Endothelial cell of umbilical vein (primary cell): ENCODE results near the gene ADAMTS12. TPM values are rescaled to one million over a fixed set of nuclear protein-coding genes. Genes with fewer than 3 reads are reported as not detected.

ENCODE experiments used
- BruUV-seq: library from RNA; stranded (reverse); fragments of 400-500 nt; replicated peaks from 2 replicates; lab custom pipeline; 2021; lab: Mats Ljungman, UMichigan
- CTCF ChIA-PET: fragments of 300-600, 350-600 bp; sonication (Branson Sonifier 250); formaldehyde crosslinking; loops from one replicate; lab custom pipeline; 2021; ENCODE audit warnings: antibody characterized with exemption, inconsistent platforms; lab: Charles Lee
- POLR2A ChIA-PET: fragments of 300-600, 350-600 bp; sonication (Branson Sonifier 250); formaldehyde crosslinking; loops from one replicate; lab custom pipeline; 2021; ENCODE audit warnings: antibody characterized with exemption, inconsistent platforms; lab: Charles Lee
- DNase-seq: peaks from one replicate; pipeline ENCODE4 v3.0.0-alpha.2; 2011; ENCODE audit warnings: low read depth, low spot score
- FAIRE-seq: peaks from 2 replicates; lab custom pipeline; 2011; peaks lifted over from hg19 to GRCh38; lab: Jason Lieb, UNC
- H2AFZ ChIP-seq: 2 replicates; pipeline ENCODE4 v1.6.0; 2012; ENCODE audit warnings: low read depth, low read length, control low read depth, inconsistent platforms
- H3K27ac ChIP-seq: 2 replicates; pipeline ENCODE4 v1.5.1; 2011; ENCODE audit warnings: low read depth, mild to moderate bottlenecking, control low read depth, low read length, moderate library complexity; ENCODE audit not compliant: insufficient read depth
- H3K27me3 ChIP-seq, 2 experiments: 2 replicates each; pipeline versions ENCODE4 v1.6.0 to v1.6.1; 2011; ENCODE audit warnings: low read length in 2 of 2, mixed read lengths in 1 of 2; ENCODE audit not compliant: control insufficient read depth in 2 of 2, insufficient read depth in 2 of 2
- H3K36me3 ChIP-seq, 2 experiments: 2 replicates in 1 of 2; 3 replicates in 1 of 2; pipeline ENCODE4 v1.5.1; 2011; ENCODE audit warnings: low read length in 2 of 2, mild to moderate bottlenecking in 1 of 2, moderate library complexity in 1 of 2; ENCODE audit not compliant: control insufficient read depth in 2 of 2, insufficient read depth in 2 of 2; ENCODE audit errors: extremely low read depth in 1 of 2
- H3K4me1 ChIP-seq: 3 replicates; pipeline ENCODE4 v1.5.1; 2011; ENCODE audit warnings: mild to moderate bottlenecking, low read length; ENCODE audit not compliant: control insufficient read depth, insufficient read depth; ENCODE audit errors: extremely low read depth
- H3K4me2 ChIP-seq: 2 replicates; pipeline ENCODE4 v1.6.1; 2011; ENCODE audit warnings: low read length, control low read depth, mixed read lengths; ENCODE audit not compliant: insufficient read depth
- H3K4me3 ChIP-seq, 3 experiments: fragments of 200-600 bp in 1 of 3; sonication (generic), shearing (Covaris generic) in 1 of 3; replicated peaks in 1 of 3; 2 replicates each; pipeline ENCODE4 v1.5.1; 2011 to 2016; ENCODE audit warnings: control low read depth in 3 of 3, low read length in 3 of 3, mild to moderate bottlenecking in 2 of 3, inconsistent platforms in 1 of 3, low read depth in 1 of 3, moderate library complexity in 1 of 3; ENCODE audit not compliant: insufficient read depth in 1 of 3
- H3K79me2 ChIP-seq: 2 replicates; pipeline ENCODE4 v1.6.0; 2012; ENCODE audit warnings: low read length, inconsistent platforms; ENCODE audit not compliant: control insufficient read depth, insufficient read depth
- H3K9ac ChIP-seq: replicated peaks from 2 replicates; pipeline ENCODE3; 2011; ENCODE audit warnings: low read length, control low read depth; ENCODE audit not compliant: insufficient read depth; ENCODE audit errors: extremely low read depth
- H3K9me1 ChIP-seq: replicated peaks from 3 replicates; pipeline ENCODE4 v1.6.0; 2011; ENCODE audit warnings: mild to moderate bottlenecking, low read length; ENCODE audit not compliant: control insufficient read depth, insufficient read depth; ENCODE audit errors: extremely low read depth
- H3K9me3 ChIP-seq: replicated peaks from 2 replicates; pipeline ENCODE4 v1.5.1; 2012; ENCODE audit warnings: low read length, inconsistent platforms; ENCODE audit not compliant: control insufficient read depth, insufficient read depth
- H4K20me1 ChIP-seq: replicated peaks from 2 replicates; pipeline ENCODE3; 2011; ENCODE audit warnings: mild to moderate bottlenecking, low read length; ENCODE audit not compliant: control insufficient read depth, insufficient read depth; ENCODE audit errors: extremely low read depth
- CTCF ChIP-seq, 2 donors: IDR thresholded peaks; 1 replicate in 1 of 2; 2 replicates in 1 of 2; pipeline ENCODE4 v1.5.1; 2011; ENCODE audit warnings: low read length in 2 of 2, mild to moderate bottlenecking in 2 of 2, moderate library complexity in 2 of 2, control low read depth in 1 of 2, inconsistent platforms in 1 of 2, low read depth in 1 of 2; ENCODE audit not compliant: insufficient read depth in 1 of 2; ENCODE audit errors: extremely low read depth in 1 of 2
- EZH2 ChIP-seq: IDR thresholded peaks from 2 replicates; pipeline ENCODE4 v1.6.1; 2012; ENCODE audit warnings: borderline replicate concordance, low read depth, mild to moderate bottlenecking, moderate library complexity, low read length, inconsistent platforms; ENCODE audit not compliant: severe bottlenecking
- FOS ChIP-seq: IDR thresholded peaks from 2 replicates; pipeline ENCODE4 v1.6.1; 2011; ENCODE audit warnings: mild to moderate bottlenecking, low read length, moderate library complexity, borderline replicate concordance; ENCODE audit not compliant: insufficient read depth
- GATA2 ChIP-seq: IDR thresholded peaks from 2 replicates; pipeline ENCODE4 v1.7.0; 2011; ENCODE audit warnings: low read depth, mild to moderate bottlenecking, moderate library complexity, mixed read lengths, low read length; ENCODE audit not compliant: insufficient read length, insufficient read depth
- JUN ChIP-seq: IDR thresholded peaks from 2 replicates; pipeline ENCODE4 v1.6.1; 2011; ENCODE audit warnings: borderline replicate concordance, low read depth; ENCODE audit not compliant: insufficient read length, insufficient read depth
- MAX ChIP-seq: IDR thresholded peaks from 2 replicates; pipeline ENCODE4 v1.6.1; 2011; ENCODE audit not compliant: insufficient read depth, insufficient read length
- MYC ChIP-seq: IDR thresholded peaks from one replicate; pipeline ENCODE4 v1.6.1; 2011; ENCODE audit warnings: mild to moderate bottlenecking, low read depth, low read length
- POLR2A ChIP-seq: IDR thresholded peaks from 2 replicates; pipeline ENCODE4 v1.6.1; 2012; ENCODE audit warnings: low read depth, mild to moderate bottlenecking, control low read depth, low read length
- POLR2AphosphoS5 ChIP-seq: IDR thresholded peaks from 2 replicates; pipeline ENCODE4 v1.6.1; 2012; ENCODE audit warnings: low read depth, mild to moderate bottlenecking, control low read depth, low read length, moderate library complexity; ENCODE audit not compliant: insufficient read depth
- dilution Hi-C: fragments of 300-500 bp; cut with MboI; formaldehyde crosslinking; loops from one replicate; pipeline ENCODE4 v1.15.0; 2019; ENCODE audit warnings: low sequenced_read_pairs; ENCODE audit not compliant: extremely low pct_ligation_motif_present
- intact Hi-C: fragments of 100-400 bp; cut with micrococcal nuclease; formaldehyde crosslinking; loops from one replicate; pipeline ENCODE4 v1.10.0; 2022
- polyA plus RNA-seq, 4 experiments: library from polyadenylated mRNA; depleted of rRNA in 3 of 4; stranded (reverse) in 3 of 4; unstranded in 1 of 4; fragments of >200 nt; gene quantifications; 2 replicates each; pipeline versions ENCODE4 v1.2.1 to v1.2.3, GENCODE V29; 2011 to 2012; ENCODE audit warnings: missing spikeins in 1 of 4
- total RNA-seq: library from RNA; stranded (reverse); gene quantifications from 2 replicates; pipeline ENCODE4 v1.2.3, GENCODE V29; 2021

The ADAMTS12 gene
- total and polyA plus RNA-seq, 2 donors (not counting 3 experiments of a cell fraction or from before 2014, with no cell fraction given) = 0.88 TPM; not detected in 1

GRCh38 chr5:33612386-33612785 is 279.4 kb downstream of the ADAMTS12 start:
- H3K79me2 ChIP-seq = no peaks in the 10 kb centered on the region
- ChIA-PET CTCF (interaction anchor here (1.3 kb wide), 1 partner anchor 23 kb away, joined by 4 read pairs; no protein-coding TSS in a partner anchor), POLR2A (no interaction called here)
- no peaks in the 10 kb centered on the region for H3K36me3 ChIP-seq
- H3K4me1 ChIP-seq = no peaks in the 10 kb centered on the region
- no peak overlapping the region for H3K4me2 ChIP-seq
- dilution Hi-C loops (no loop called here), intact Hi-C loops (no loop called here)
- DNase-seq = no peak
- H3K27me3 ChIP-seq = no peaks in the 10 kb centered on the region
- H3K4me3 ChIP-seq = no peak overlapping the region
- BruUV-seq = no TSS peak
- TF ChIP-seq GATA2 (no peak), MAX (no peak), JUN (no peak), POLR2AphosphoS5 (no peak), CTCF (IDR thresholded peaks at IDR 0.05; ENCODE audit: extremely low read depth in 1 of 2, insufficient read depth in 1 of 2, low read depth in 1 of 2, low read length in 2 of 2) (no peak), POLR2A (no peak)
- no peaks in the 10 kb centered on the region for H3K9me1 ChIP-seq
- H3K27ac ChIP-seq = no peak overlapping the region
- no peak overlapping the region for H3K9ac ChIP-seq
- no peaks in the 10 kb centered on the region for H3K9me3 ChIP-seq
- no peaks in the 10 kb centered on the region for H4K20me1 ChIP-seq
- FAIRE-seq = no peak
- H2AFZ ChIP-seq = no peak overlapping the region

- no peaks in the 10 kb centered on the region for H3K9me1 ChIP-seq
- no peaks in the 10 kb centered on the region for H3K9me3 ChIP-seq
- dilution Hi-C loops = no loop called here
- no peak overlapping the region for H3K27ac ChIP-seq
- H3K36me3 ChIP-seq = no peaks in the 10 kb centered on the region
- H3K27me3 ChIP-seq = no peaks in the 10 kb centered on the region
- no peaks in the 10 kb centered on the region for H3K4me1 ChIP-seq
- DNase-seq (no peak), FAIRE-seq (no peak)
- H2AFZ ChIP-seq = no peak overlapping the region
- no TSS peak for BruUV-seq
- intact Hi-C loops = no loop called here
- H3K79me2 ChIP-seq = no peaks in the 10 kb centered on the region
- TF ChIP-seq GATA2 (no peak), MYC (no peak), FOS (no peak), JUN (no peak), EZH2 (no peak), CTCF (IDR thresholded peaks at IDR 0.05; ENCODE audit: extremely low read depth in 1 of 2, insufficient read depth in 1 of 2, low read depth in 1 of 2, low read length in 2 of 2) (no peak)
- H3K4me3 ChIP-seq = no peak overlapping the region
- no peak overlapping the region for H3K4me2 ChIP-seq
- no peaks in the 10 kb centered on the region for H4K20me1 ChIP-seq
- H3K9ac ChIP-seq = no peak overlapping the region
- POLR2A ChIA-PET = no interaction called here
- CTCF ChIA-PET = interaction anchor here (1.3 kb wide), 1 partner anchor 23 kb away, joined by 4 read pairs; no protein-coding TSS in a partner anchor
These were observed 279.9 kb downstream of the ADAMTS12 start for GRCh38 chr5:33611877-33612276.
